ENCODE measurements around the gene TRPM2. TPM values are rescaled to one million over a fixed set of nuclear protein-coding genes. Genes with fewer than 3 reads are reported as not detected.

TRPM2 gene
- total and polyA plus RNA-seq, 2 of the 4 experiments (the other 2 are of a cell fraction), result not detected

DNA sequence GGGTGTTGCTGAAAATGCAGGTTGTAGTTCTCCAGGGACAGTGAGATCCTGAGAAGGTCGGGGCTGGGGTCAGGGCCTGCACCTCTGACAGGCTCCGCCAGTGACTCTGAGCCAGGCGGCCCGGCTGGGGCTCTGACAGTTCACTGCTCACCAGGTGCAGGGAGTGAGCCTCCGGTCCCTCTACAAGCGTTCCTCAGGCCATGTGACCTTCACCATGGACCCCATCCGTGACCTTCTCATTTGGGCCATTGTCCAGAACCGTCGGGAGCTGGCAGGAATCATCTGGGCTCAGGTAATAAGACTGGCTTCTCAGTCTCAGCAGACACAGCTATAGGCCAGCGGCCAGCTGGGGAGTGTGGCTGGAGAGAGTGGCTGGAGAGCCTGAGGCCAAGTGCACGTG is 41.8 kb downstream of the TRPM2 start:
- intact Hi-C loops (cut with micrococcal nuclease) (no loop called here), dilution Hi-C loops (cut with HindIII; ENCODE audit: low sequenced_read_pairs, unreplicated experiment) (no loop called here)
- 42% methylated on average over 5 of the region's 11 CpGs; no CpG with 5 or more reads in 1 of the 2 experiments for WGBS, 2 experiments (ENCODE audit: extremely low coverage in 2 of 2, insufficient read length in 1 of 2)

More for the DNA sequence above, 41.8 kb downstream of the TRPM2 start:
- TF ChIP-seq RFX5 (IDR thresholded peaks at IDR 0.05; ENCODE audit: low read depth, low read length), result no peak
- TF ChIP-seq, protein P1, sequence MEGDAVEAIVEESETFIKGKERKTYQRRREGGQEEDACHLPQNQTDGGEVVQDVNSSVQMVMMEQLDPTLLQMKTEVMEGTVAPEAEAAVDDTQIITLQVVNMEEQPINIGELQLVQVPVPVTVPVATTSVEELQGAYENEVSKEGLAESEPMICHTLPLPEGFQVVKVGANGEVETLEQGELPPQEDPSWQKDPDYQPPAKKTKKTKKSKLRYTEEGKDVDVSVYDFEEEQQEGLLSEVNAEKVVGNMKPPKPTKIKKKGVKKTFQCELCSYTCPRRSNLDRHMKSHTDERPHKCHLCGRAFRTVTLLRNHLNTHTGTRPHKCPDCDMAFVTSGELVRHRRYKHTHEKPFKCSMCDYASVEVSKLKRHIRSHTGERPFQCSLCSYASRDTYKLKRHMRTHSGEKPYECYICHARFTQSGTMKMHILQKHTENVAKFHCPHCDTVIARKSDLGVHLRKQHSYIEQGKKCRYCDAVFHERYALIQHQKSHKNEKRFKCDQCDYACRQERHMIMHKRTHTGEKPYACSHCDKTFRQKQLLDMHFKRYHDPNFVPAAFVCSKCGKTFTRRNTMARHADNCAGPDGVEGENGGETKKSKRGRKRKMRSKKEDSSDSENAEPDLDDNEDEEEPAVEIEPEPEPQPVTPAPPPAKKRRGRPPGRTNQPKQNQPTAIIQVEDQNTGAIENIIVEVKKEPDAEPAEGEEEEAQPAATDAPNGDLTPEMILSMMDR (conservative IDR thresholded peaks at IDR 0.05; ENCODE audit: low read depth, low read length), result no peak
- TF ChIP-seq MXI1 (IDR thresholded peaks at IDR 0.05; ENCODE audit: borderline replicate concordance, low read depth, low read length), result no peak
- no peak for TF ChIP-seq RAD21 (IDR thresholded peaks at IDR 0.05; ENCODE audit: low read length)
- no peak for TF ChIP-seq BHLHE40 (IDR thresholded peaks at IDR 0.05; ENCODE audit: low read depth, low read length)
- no peak for TF ChIP-seq RCOR1 (IDR thresholded peaks at IDR 0.05; ENCODE audit: insufficient replicate concordance, low read length)
- TF ChIP-seq CEBPB (IDR thresholded peaks at IDR 0.05; ENCODE audit: low read depth, low read length), result no peak
- TF ChIP-seq FOS (IDR thresholded peaks at IDR 0.05; ENCODE audit: low read depth, low read length), result no peak
- TF ChIP-seq POLR2A (IDR thresholded peaks at IDR 0.05; ENCODE audit: low read depth, low read length), result no peak
- no peak for TF ChIP-seq MAFK (IDR thresholded peaks at IDR 0.05; ENCODE audit: low read depth, low read length)
- TF ChIP-seq NFE2L2 (IDR thresholded peaks at IDR 0.05; ENCODE audit: low read depth, low read length), result no peak
- TF ChIP-seq, protein P2, sequence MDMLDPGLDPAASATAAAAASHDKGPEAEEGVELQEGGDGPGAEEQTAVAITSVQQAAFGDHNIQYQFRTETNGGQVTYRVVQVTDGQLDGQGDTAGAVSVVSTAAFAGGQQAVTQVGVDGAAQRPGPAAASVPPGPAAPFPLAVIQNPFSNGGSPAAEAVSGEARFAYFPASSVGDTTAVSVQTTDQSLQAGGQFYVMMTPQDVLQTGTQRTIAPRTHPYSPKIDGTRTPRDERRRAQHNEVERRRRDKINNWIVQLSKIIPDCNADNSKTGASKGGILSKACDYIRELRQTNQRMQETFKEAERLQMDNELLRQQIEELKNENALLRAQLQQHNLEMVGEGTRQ (IDR thresholded peaks at IDR 0.05; ENCODE audit: low read depth, low read length), result no peak
- TF ChIP-seq SMC3 (IDR thresholded peaks at IDR 0.05; ENCODE audit: low read depth, low read length), result no peak
- TF ChIP-seq MAZ (IDR thresholded peaks at IDR 0.05; ENCODE audit: borderline replicate concordance, low read depth, low read length), result no peak
- TF ChIP-seq, protein P3, sequence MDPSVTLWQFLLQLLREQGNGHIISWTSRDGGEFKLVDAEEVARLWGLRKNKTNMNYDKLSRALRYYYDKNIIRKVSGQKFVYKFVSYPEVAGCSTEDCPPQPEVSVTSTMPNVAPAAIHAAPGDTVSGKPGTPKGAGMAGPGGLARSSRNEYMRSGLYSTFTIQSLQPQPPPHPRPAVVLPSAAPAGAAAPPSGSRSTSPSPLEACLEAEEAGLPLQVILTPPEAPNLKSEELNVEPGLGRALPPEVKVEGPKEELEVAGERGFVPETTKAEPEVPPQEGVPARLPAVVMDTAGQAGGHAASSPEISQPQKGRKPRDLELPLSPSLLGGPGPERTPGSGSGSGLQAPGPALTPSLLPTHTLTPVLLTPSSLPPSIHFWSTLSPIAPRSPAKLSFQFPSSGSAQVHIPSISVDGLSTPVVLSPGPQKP (IDR thresholded peaks at IDR 0.05; ENCODE audit: borderline replicate concordance, low read depth, low read length), result no peak
- TF ChIP-seq CHD1 (IDR thresholded peaks at IDR 0.05; ENCODE audit: low read depth, low read length), result no peak
- ChIA-PET CTCF (no interaction called here), POLR2A (ENCODE audit: unreplicated experiment) (no interaction called here)
- Histone ChIP-seq H3K23ac (ENCODE audit: low read depth, low read length) (no peak overlapping the region), H2BK120ac (ENCODE audit: low read depth, low read length) (no peak overlapping the region), H2AK9ac (replicated peaks; ENCODE audit: low read depth, low read length, poor library complexity) (no peak overlapping the region), H4K8ac (ENCODE audit: low read depth in 2 of 2, low read length in 2 of 2) (no peak overlapping the region), H2BK5ac (ENCODE audit: low read depth, low read length, poor library complexity, severe bottlenecking) (no peak overlapping the region), H2AK5ac (ENCODE audit: low read depth, low read length) (no peak overlapping the region), H3K4ac (ENCODE audit: low read depth, low read length) (no peak overlapping the region), H3K9me3 (ENCODE audit: control insufficient read depth, insufficient read depth, low read length) (peaks cover 14% of the 10 kb centered on the region; the same call in 1 of the 2 replicates), H2AFZ (replicated peaks; ENCODE audit: low read length, poor library complexity) (peak overlapping the region; percentile 21), H3K79me1 (ENCODE audit: low read depth in 1 of 2, low read length in 2 of 2) (no peaks in the 10 kb centered on the region), H3K36me3 (ENCODE audit: control insufficient read depth, insufficient read depth, low read length) (no peaks in the 10 kb centered on the region), H3K9ac (ENCODE audit: low read depth, low read length) (no peak overlapping the region), H4K20me1 (ENCODE audit: insufficient read depth, low read length) (no peaks in the 10 kb centered on the region), H2BK20ac (ENCODE audit: low read depth, low read length) (no peak overlapping the region), H3K27me3 (ENCODE audit: control insufficient read depth, insufficient read depth, low read length) (no peaks in the 10 kb centered on the region), H3K27ac (ENCODE audit: insufficient read depth, low read length) (no peak overlapping the region), H2BK15ac (ENCODE audit: low read depth, low read length) (no peak overlapping the region), H3K56ac (ENCODE audit: extremely low read depth, insufficient read depth, low read length) (no peak overlapping the region), H3K14ac (replicated peaks; ENCODE audit: low read depth, low read length) (no peak overlapping the region), H3K9me1 (ENCODE audit: insufficient read depth, low read length) (no peaks in the 10 kb centered on the region), H3K4me3 (ENCODE audit: insufficient read depth, low read depth, low read length) (no peak overlapping the region), H4K91ac (ENCODE audit: insufficient read depth, low read depth, low read length) (no peak overlapping the region), H4K5ac (ENCODE audit: low read depth, low read length) (no peak overlapping the region), H3K4me1 (ENCODE audit: control insufficient read depth, insufficient read depth, low read length) (no peaks in the 10 kb centered on the region), H3K4me2 (ENCODE audit: low read depth, low read length) (no peak overlapping the region), H3K18ac (ENCODE audit: low read depth, low read length) (no peak overlapping the region)
- ATAC-seq (ENCODE audit: low read depth) (no peak), DNase-seq (no peak)
- in situ Hi-C loops (cut with MboI; ENCODE audit: low sequenced_read_pairs), result no loop called here
- no TSS peak for BruUV-seq (replicated peaks)

Data from IMR-90 (cell line).